ENCODE results near the gene ORMDL3. TPM values are rescaled to one million over a fixed set of nuclear protein-coding genes. Genes with fewer than 3 reads are reported as not detected.

ORMDL3 gene
- total RNA-seq, 1 experiment from 2014 or later, result 55.1 TPM

GRCh38 chr17:39894681-39895376, 32.6 kb downstream of the ORMDL3 start:
- Histone ChIP-seq H3K4me3 (ENCODE audit: low read depth in 2 of 2, low read length in 2 of 2) (no peak overlapping the region), H3K36me3 (ENCODE audit: control insufficient read depth, insufficient read depth, low read length) (no peaks in the 10 kb centered on the region), H3K27me3 (ENCODE audit: control insufficient read depth, insufficient read depth, low read length) (peaks cover 9% of the 10 kb centered on the region; the same call in 1 of the 2 replicates), H3K4me1 (ENCODE audit: control insufficient read depth, insufficient read depth, low read length) (no peaks in the 10 kb centered on the region), H3K9me3 (ENCODE audit: control insufficient read depth, insufficient read depth, low read depth, low read length) (no peaks in the 10 kb centered on the region), H3K27ac (ENCODE audit: low read length) (no peak overlapping the region)
- no TSS peak for BruUV-seq (replicated peaks)
- in situ Hi-C loops (cut with HindIII; ENCODE audit: low pct_unique_long_range_greater_than_20kb, low sequenced_read_pairs) (no loop called here), intact Hi-C loops (cut with micrococcal nuclease; ENCODE audit: unreplicated experiment) (no loop called here)
- ATAC-seq (no peak), DNase-seq (ENCODE audit: low read depth, low spot score) (no peak)
- POLR2A ChIA-PET, result interaction anchor here (0.6 kb wide), 1 partner anchor 92 kb away, joined by 5 read pairs; no protein-coding TSS in a partner anchor
- CTCF ChIA-PET, result interaction anchor here (0.5 to 0.7 kb wide), 2 partner anchors 120 to 305 kb away, joined by 3 to 6 read pairs; partner anchors contain the start of gene CSF3
- TF ChIP-seq REST (IDR thresholded peaks at IDR 0.05; ENCODE audit: insufficient read depth in 1 of 2, low read depth in 2 of 2, low read length in 1 of 2) (no peak), TCF7L2 (IDR thresholded peaks at IDR 0.05; ENCODE audit: low read depth, low read length) (no peak), SIN3A (IDR thresholded peaks at IDR 0.05; ENCODE audit: borderline replicate concordance, insufficient read depth, low read depth, low read length) (no peak), POLR2AphosphoS5 (IDR thresholded peaks at IDR 0.05; ENCODE audit: low read depth, low read length) (no peak)
- TF ChIP-seq, protein P1, sequence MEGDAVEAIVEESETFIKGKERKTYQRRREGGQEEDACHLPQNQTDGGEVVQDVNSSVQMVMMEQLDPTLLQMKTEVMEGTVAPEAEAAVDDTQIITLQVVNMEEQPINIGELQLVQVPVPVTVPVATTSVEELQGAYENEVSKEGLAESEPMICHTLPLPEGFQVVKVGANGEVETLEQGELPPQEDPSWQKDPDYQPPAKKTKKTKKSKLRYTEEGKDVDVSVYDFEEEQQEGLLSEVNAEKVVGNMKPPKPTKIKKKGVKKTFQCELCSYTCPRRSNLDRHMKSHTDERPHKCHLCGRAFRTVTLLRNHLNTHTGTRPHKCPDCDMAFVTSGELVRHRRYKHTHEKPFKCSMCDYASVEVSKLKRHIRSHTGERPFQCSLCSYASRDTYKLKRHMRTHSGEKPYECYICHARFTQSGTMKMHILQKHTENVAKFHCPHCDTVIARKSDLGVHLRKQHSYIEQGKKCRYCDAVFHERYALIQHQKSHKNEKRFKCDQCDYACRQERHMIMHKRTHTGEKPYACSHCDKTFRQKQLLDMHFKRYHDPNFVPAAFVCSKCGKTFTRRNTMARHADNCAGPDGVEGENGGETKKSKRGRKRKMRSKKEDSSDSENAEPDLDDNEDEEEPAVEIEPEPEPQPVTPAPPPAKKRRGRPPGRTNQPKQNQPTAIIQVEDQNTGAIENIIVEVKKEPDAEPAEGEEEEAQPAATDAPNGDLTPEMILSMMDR (IDR thresholded peaks at IDR 0.05), result no peak

DNA sequence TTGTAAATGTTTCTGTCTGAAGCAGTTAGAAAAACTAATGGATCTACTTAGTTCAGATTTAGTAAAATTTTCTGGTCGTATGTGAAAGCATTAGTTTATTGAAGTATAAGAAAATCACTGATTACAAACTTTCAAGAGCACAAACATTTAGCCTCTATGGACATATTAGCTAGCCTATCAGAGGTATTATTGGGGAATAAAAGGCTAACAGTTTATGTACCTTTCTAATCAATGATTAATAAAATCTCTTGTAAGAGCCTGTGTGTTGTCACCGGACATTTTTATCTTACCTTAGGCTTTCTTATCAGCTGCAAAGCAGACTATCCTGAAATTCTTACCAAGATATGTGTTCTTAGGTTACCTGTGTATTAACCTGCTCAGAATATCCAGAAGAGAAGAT, 38.2 kb downstream of the ORMDL3 start:
- BruUV-seq (replicated peaks), result no TSS peak
- POLR2A ChIA-PET, result interaction anchor here (0.6 kb wide), 1 partner anchor 79 kb away, joined by 6 read pairs; no protein-coding TSS in a partner anchor
- no peaks in the 10 kb centered on the region for H3K9me3 ChIP-seq (ENCODE audit: control insufficient read depth, insufficient read depth, low read depth, low read length)
- TF ChIP-seq, protein P1 (IDR thresholded peaks at IDR 0.05), result no peak
- TF ChIP-seq POLR2AphosphoS5 (IDR thresholded peaks at IDR 0.05; ENCODE audit: low read depth, low read length) (no peak), TCF7L2 (IDR thresholded peaks at IDR 0.05; ENCODE audit: low read depth, low read length) (no peak), SIN3A (IDR thresholded peaks at IDR 0.05; ENCODE audit: borderline replicate concordance, insufficient read depth, low read depth, low read length) (no peak), REST (IDR thresholded peaks at IDR 0.05; ENCODE audit: insufficient read depth in 1 of 2, low read depth in 2 of 2, low read length in 1 of 2) (no peak)
- no peak overlapping the region for H3K4me3 ChIP-seq (ENCODE audit: low read depth in 2 of 2, low read length in 2 of 2)
- peaks cover 13% of the 10 kb centered on the region for H3K27me3 ChIP-seq (ENCODE audit: control insufficient read depth, insufficient read depth, low read length)
- DNase-seq (ENCODE audit: low read depth, low spot score) (no peak), ATAC-seq (no peak)
- in situ Hi-C loops (cut with HindIII; ENCODE audit: low pct_unique_long_range_greater_than_20kb, low sequenced_read_pairs) (no loop called here), intact Hi-C loops (cut with micrococcal nuclease; ENCODE audit: unreplicated experiment) (no loop called here)
- CTCF ChIA-PET, result no interaction called here
- no peak overlapping the region for H3K27ac ChIP-seq (ENCODE audit: low read length)
- H3K4me1 ChIP-seq (ENCODE audit: control insufficient read depth, insufficient read depth, low read length), result no peaks in the 10 kb centered on the region
- H3K36me3 ChIP-seq (ENCODE audit: control insufficient read depth, insufficient read depth, low read length), result no peaks in the 10 kb centered on the region
